ENCODE results near the gene NOS2. TPM values are rescaled to one million over a fixed set of nuclear protein-coding genes. Genes with fewer than 3 reads are reported as not detected.
A peak's percentile ranks its signal among the peaks of the same experiment; 100 is the strongest.
"Not testable (repeated sequence)": the region's sequence is repeated elsewhere in the genome, so short reads cannot be mapped to it uniquely, and the experiment has no call there.

NOS2 gene
- total RNA-seq, 1 experiment from 2014 or later: 0.35 TPM

- H2BK120ac ChIP-seq (ENCODE audit: low read depth, low read length, poor library complexity, severe bottlenecking): no peak overlapping the region
- H3K56ac ChIP-seq (ENCODE audit: insufficient read length, low read depth, low read length): no peak overlapping the region
- Mint-ChIP-seq H3K27me3 (ENCODE audit: low read depth) (no peaks in the 10 kb centered on the region), H3K4me3 (no peak overlapping the region), H3K9me3 (peaks cover 4 to 9% of the 10 kb centered on the region in 2 experiments), H3K4me1 (peaks cover 2 to 5% of the 10 kb centered on the region in 2 experiments; a peak in 3 of 4 replicates), H3K27ac (no peak overlapping the region), H3K36me3 (ENCODE audit: insufficient read depth in 1 of 3, low read depth in 3 of 3) (peaks cover 0 to 5% (median 4%) of the 10 kb centered on the region in 3 experiments; a peak in 4 of 7 replicates)
- H2AFZ ChIP-seq (ENCODE audit: low read length): no peak overlapping the region
- no peaks in the 10 kb centered on the region for H3K79me2 ChIP-seq (ENCODE audit: insufficient read depth, low read length)
- no peak overlapping the region for H3K23ac ChIP-seq (ENCODE audit: insufficient read length, low read depth, low read length)
- no peak for TF ChIP-seq CTCF (conservative IDR thresholded peaks at IDR 0.05)
- H2BK5ac ChIP-seq (ENCODE audit: insufficient read length, low read length): no peak overlapping the region
- H2BK12ac ChIP-seq (ENCODE audit: insufficient read length, low read depth, low read length): no peak overlapping the region
- no peak overlapping the region for H3K27ac ChIP-seq (ENCODE audit: insufficient read length, low read depth, low read length)
- no peak overlapping the region for H3K9ac ChIP-seq (ENCODE audit: extremely low read depth, insufficient read length, low read length)
- H2BK20ac ChIP-seq (ENCODE audit: low read depth, low read length, poor library complexity, severe bottlenecking): no peak overlapping the region
- no peak overlapping the region for H2AK5ac ChIP-seq (ENCODE audit: insufficient read length, low read length)
- H4K91ac ChIP-seq (ENCODE audit: insufficient read length, low read depth, low read length): no peak overlapping the region
- DNase-seq: no peak
- H3K9me3 ChIP-seq (ENCODE audit: control insufficient read depth, low read depth, low read length): no peaks in the 10 kb centered on the region
- H3K4ac ChIP-seq (ENCODE audit: low read depth, low read length): no peak overlapping the region
- no peak overlapping the region for H2BK15ac ChIP-seq (ENCODE audit: low read depth, low read length)
- no peak overlapping the region for H3T11ph ChIP-seq (ENCODE audit: low read length)
- no peaks in the 10 kb centered on the region for H3K79me1 ChIP-seq (ENCODE audit: insufficient read depth, low read depth, low read length, poor library complexity, severe bottlenecking)
- H4K8ac ChIP-seq (replicated peaks; ENCODE audit: insufficient read length, low read depth, low read length): no peak overlapping the region
- no peaks in the 10 kb centered on the region for H3K27me3 ChIP-seq (ENCODE audit: insufficient read depth, low read length)
- no peak overlapping the region for H3K14ac ChIP-seq (ENCODE audit: insufficient read depth, low read length)
- H4K20me1 ChIP-seq (ENCODE audit: control insufficient read depth, insufficient read depth, insufficient read length): no peaks in the 10 kb centered on the region
- H3K23me2 ChIP-seq (ENCODE audit: insufficient read length, low read depth, low read length, poor library complexity, severe bottlenecking): no peaks in the 10 kb centered on the region
- H3K18ac ChIP-seq (ENCODE audit: insufficient read length, low read depth, low read length): no peak overlapping the region
- H3K4me2 ChIP-seq (ENCODE audit: insufficient read depth, insufficient read length, low read length): no peak overlapping the region
- H3K4me1 ChIP-seq (ENCODE audit: insufficient read depth, low read length): no peaks in the 10 kb centered on the region; the same call in 1 of the 2 replicates
- no peak overlapping the region for H4K5ac ChIP-seq (ENCODE audit: insufficient read length, low read depth, low read length)
Measured at GRCh38 chr17:27832831-27833230, 32.5 kb upstream of the NOS2 start.

- not testable (repeated sequence) for H2AFZ ChIP-seq (ENCODE audit: low read length); H3K4me1 ChIP-seq (ENCODE audit: insufficient read depth, low read length); H3K9ac ChIP-seq (ENCODE audit: extremely low read depth, insufficient read length, low read length); H3K23me2 ChIP-seq (ENCODE audit: insufficient read length, low read depth, low read length, poor library complexity, severe bottlenecking); H3K14ac ChIP-seq (ENCODE audit: insufficient read depth, low read length); H3K79me1 ChIP-seq (ENCODE audit: insufficient read depth, low read depth, low read length, poor library complexity, severe bottlenecking); H3T11ph ChIP-seq (ENCODE audit: low read length); H3K36me3 Mint-ChIP-seq (ENCODE audit: insufficient read depth in 1 of 3, low read depth in 3 of 3); H3K27ac ChIP-seq (ENCODE audit: insufficient read length, low read depth, low read length); DNase-seq; H2BK5ac ChIP-seq (ENCODE audit: insufficient read length, low read length); H3K27me3 Mint-ChIP-seq (ENCODE audit: low read depth); H3K27me3 ChIP-seq (ENCODE audit: insufficient read depth, low read length); H3K4me1 Mint-ChIP-seq; H2BK20ac ChIP-seq (ENCODE audit: low read depth, low read length, poor library complexity, severe bottlenecking); H2BK120ac ChIP-seq (ENCODE audit: low read depth, low read length, poor library complexity, severe bottlenecking); H3K9me3 Mint-ChIP-seq; H2BK15ac ChIP-seq (ENCODE audit: low read depth, low read length); H3K56ac ChIP-seq (ENCODE audit: insufficient read length, low read depth, low read length); H4K91ac ChIP-seq (ENCODE audit: insufficient read length, low read depth, low read length); H4K5ac ChIP-seq (ENCODE audit: insufficient read length, low read depth, low read length); H3K4me3 Mint-ChIP-seq; H4K20me1 ChIP-seq (ENCODE audit: control insufficient read depth, insufficient read depth, insufficient read length); H4K8ac ChIP-seq (replicated peaks; ENCODE audit: insufficient read length, low read depth, low read length); H3K4me2 ChIP-seq (ENCODE audit: insufficient read depth, insufficient read length, low read length); H3K23ac ChIP-seq (ENCODE audit: insufficient read length, low read depth, low read length); H3K4ac ChIP-seq (ENCODE audit: low read depth, low read length); H3K9me3 ChIP-seq (ENCODE audit: control insufficient read depth, low read depth, low read length); H2BK12ac ChIP-seq (ENCODE audit: insufficient read length, low read depth, low read length); H3K79me2 ChIP-seq (ENCODE audit: insufficient read depth, low read length); H2AK5ac ChIP-seq (ENCODE audit: insufficient read length, low read length); H3K18ac ChIP-seq (ENCODE audit: insufficient read length, low read depth, low read length)
- WGBS (ENCODE audit: extremely low coverage, insufficient read length, low lambda C conversion rate): no CpG with 5 or more reads among the region's 1 CpG
- peak overlapping the region in 1 of 3 experiments; percentile 80; a peak in 1 of 7 replicates for H3K27ac Mint-ChIP-seq
Measured at GRCh38 chr17:27829888-27830287, 29.6 kb upstream of the NOS2 start.

Data from H9 (cell line).